ENCODE data around the gene TMEM109. TPM values are rescaled to one million over a fixed set of nuclear protein-coding genes. Genes with fewer than 3 reads are reported as not detected.

The TMEM109 gene
- total and polyA plus RNA-seq, 2 of the 8 experiments (the other 6 are each of a cell fraction or from before 2014, with no cell fraction given) = 27.3 to 30.3 TPM

GRCh38 chr11:60870276-60870675, 43.7 kb upstream of the TMEM109 start:
- no peak overlapping the region for H3K56ac ChIP-seq (replicated peaks; ENCODE audit: insufficient read length, low read depth, low read length)
- no peak for DNase-seq (ENCODE audit: low read depth in 1 of 2, low spot score in 2 of 2)
- no peak overlapping the region for H2BK15ac ChIP-seq (ENCODE audit: low read length)
- no peak overlapping the region for H3K27ac ChIP-seq (ENCODE audit: low read depth, low read length)
- H3K23me2 ChIP-seq (ENCODE audit: low read depth, low read length) = no peaks in the 10 kb centered on the region
- no peaks in the 10 kb centered on the region for H3K79me2 ChIP-seq (ENCODE audit: control insufficient read depth in 1 of 2, insufficient read depth in 2 of 2, low read length in 2 of 2)
- H3K36me3 ChIP-seq (ENCODE audit: control insufficient read depth in 2 of 4, insufficient read depth in 4 of 4, low read length in 3 of 4) = no peaks in the 10 kb centered on the region
- H2BK20ac ChIP-seq (ENCODE audit: low read length) = no peak overlapping the region
- H3K18ac ChIP-seq (ENCODE audit: extremely low read depth, low read length) = no peak overlapping the region
- no peak overlapping the region for H2AFZ ChIP-seq (ENCODE audit: low read length)
- no peak overlapping the region for H3K4ac ChIP-seq (replicated peaks; ENCODE audit: insufficient read length, low read depth, low read length)
- H3K9ac ChIP-seq (replicated peaks in 1 of 4; ENCODE audit: extremely low read depth in 1 of 4, low read depth in 3 of 4, low read length in 3 of 4) = no peak overlapping the region
- no peaks in the 10 kb centered on the region for H4K20me1 ChIP-seq (replicated peaks in 1 of 2; ENCODE audit: control insufficient read depth in 1 of 2, insufficient read depth in 2 of 2, low read length in 2 of 2)
- no peak overlapping the region for H4K8ac ChIP-seq (ENCODE audit: extremely low read depth, insufficient read depth, low read length)
- no peak for TF ChIP-seq NANOG (IDR thresholded peaks at IDR 0.05; ENCODE audit: insufficient read depth, low read depth, low read length, poor library complexity, severe bottlenecking)
- TF ChIP-seq ASH2L (IDR thresholded peaks at IDR 0.05; ENCODE audit: low read length) = no peak
- TF ChIP-seq RXRA (IDR thresholded peaks at IDR 0.05; ENCODE audit: insufficient read depth, low read depth, low read length) = no peak
- no peak for FAIRE-seq
- H3K4me1 ChIP-seq (replicated peaks in 1 of 4; ENCODE audit: control insufficient read depth in 3 of 4, insufficient read depth in 4 of 4, low read length in 3 of 4) = peaks cover 0 to 4% (median 0%) of the 10 kb centered on the region in 4 experiments; a peak in 4 of 7 replicates
- no peaks in the 10 kb centered on the region for H3K79me1 ChIP-seq (ENCODE audit: low read depth, low read length)
- H3K27me3 ChIP-seq (replicated peaks in 1 of 4; ENCODE audit: control insufficient read depth in 3 of 4, extremely low read depth in 1 of 4, insufficient read depth in 3 of 4, low read length in 3 of 4) = no peaks in the 10 kb centered on the region
- H4K5ac ChIP-seq (ENCODE audit: insufficient read length, low read depth, low read length) = no peak overlapping the region
- no peak overlapping the region for H2AK5ac ChIP-seq (ENCODE audit: low read depth, low read length)
- WGBS, 2 experiments (ENCODE audit: extremely low coverage in 1 of 2, insufficient coverage in 1 of 2, insufficient read length in 1 of 2, insufficient replicate concordance in 2 of 2, low coverage in 1 of 2, low lambda C conversion rate in 2 of 2, missing lambda C conversion rate in 1 of 2) = 67% methylated on average over 3 of the region's 3 CpGs; no CpG with 5 or more reads in 1 of the 2 experiments
- no peaks in the 10 kb centered on the region for H3K9me3 ChIP-seq (ENCODE audit: insufficient read depth in 2 of 2, low read depth in 1 of 2, low read length in 1 of 2)
- no peak overlapping the region for H4K91ac ChIP-seq (replicated peaks; ENCODE audit: insufficient read length, low read length)
- no peak overlapping the region for H3K4me3 ChIP-seq (ENCODE audit: extremely low read depth in 1 of 4, insufficient read depth in 2 of 4, low read depth in 3 of 4, low read length in 4 of 4)
- H2BK12ac ChIP-seq (ENCODE audit: low read depth, low read length) = no peak overlapping the region
- no peak overlapping the region for H3K14ac ChIP-seq (ENCODE audit: insufficient read length)
- ChIA-PET POLR2A (ENCODE audit: partially characterized antibody) (interaction anchor here (2.3 to 4.2 kb wide), 2 partner anchors 19 to 35 kb away, joined by 6 to 20 read pairs; no protein-coding TSS in a partner anchor), CTCF (ENCODE audit: partially characterized antibody) (interaction anchor here (1.1 to 9.5 kb wide), 10 partner anchors 10 to 528 kb away, joined by 3 to 52 read pairs (median 6); partner anchors contain the start of gene PTGDR2)
- no peak overlapping the region for H3K23ac ChIP-seq (ENCODE audit: insufficient read length)
- no peak overlapping the region for H2BK120ac ChIP-seq (replicated peaks; ENCODE audit: low read depth, low read length)
- H3K4me2 ChIP-seq (ENCODE audit: insufficient read depth in 1 of 2, low read depth in 2 of 2, low read length in 2 of 2) = no peak overlapping the region
- H2BK5ac ChIP-seq (ENCODE audit: low read depth, low read length) = no peak overlapping the region
